Activated gamma-delta T cell treated with Interleukin-2 at 50 U/mL for 16 hours (primary cell): ENCODE results near the gene IGFN1.
"Not testable (repeated sequence)": the region's sequence is repeated elsewhere in the genome, so short reads cannot be mapped to it uniquely, and the experiment has no call there.

ENCODE experiments used
- DNase-seq: peaks from one replicate; pipeline ENCODE4 v3.0.0-alpha.2; 2020

Gene IGFN1

GRCh38 chr1:201219481-201220387 lies 29.1 kb downstream of the IGFN1 start:
- no peak for DNase-seq

- DNase-seq: no peak
Measured at GRCh38 chr1:201220388-201220715, 29.7 kb downstream of the IGFN1 start.

- no peak for DNase-seq
Measured at GRCh38 chr1:201221201-201221846, 30.7 kb downstream of the IGFN1 start.

GRCh38 chr1:201222125-201222524 lies 31.5 kb downstream of the IGFN1 start:
- DNase-seq: no peak

GRCh38 chr1:201223852-201224665 lies 33.4 kb downstream of the IGFN1 start:
- no peak for DNase-seq

- no peak for DNase-seq
Measured at GRCh38 chr1:201224666-201225370, 34.2 kb downstream of the IGFN1 start.

- no peak for DNase-seq
Measured at GRCh38 chr1:201226178-201226514, 35.5 kb downstream of the IGFN1 start.

GRCh38 chr1:201226859-201227488 lies 36.4 kb downstream of the IGFN1 start:
- DNase-seq: no peak

GRCh38 chr1:201228011-201228983 lies 37.7 kb downstream of the IGFN1 start:
- no peak for DNase-seq

- DNase-seq: no peak
Measured at GRCh38 chr1:201229095-201229494, 38.5 kb downstream of the IGFN1 start.

GRCh38 chr1:201229771-201230635 lies 39.4 kb downstream of the IGFN1 start:
- no peak for DNase-seq

GRCh38 chr1:201230676-201231075 lies 40.1 kb downstream of the IGFN1 start:
- no peak for DNase-seq

- DNase-seq: not testable (repeated sequence)
Measured at GRCh38 chr1:201239646-201240045, 49.0 kb downstream of the IGFN1 start.

GRCh38 chr1:201240171-201240570 lies 49.5 kb downstream of the IGFN1 start:
- DNase-seq: no peak

GRCh38 chr1:201241736-201242135 lies 51.1 kb downstream of the IGFN1 start:
- DNase-seq: no peak

- no peak for DNase-seq
Measured at GRCh38 chr1:201245082-201245481, 54.5 kb downstream of the IGFN1 start.

GRCh38 chr1:201248721-201249559 lies 58.3 kb downstream of the IGFN1 start:
- no peak for DNase-seq

- no peak for DNase-seq
Measured at GRCh38 chr1:201250326-201251011, 59.8 kb downstream of the IGFN1 start.

- DNase-seq: no peak
Measured at GRCh38 chr1:201251411-201251810, 60.8 kb downstream of the IGFN1 start.
